Hepatocyte (in vitro differentiated cells): Measurements from ENCODE around the gene SPAG4. TPM values are rescaled to one million over a fixed set of nuclear protein-coding genes. Genes with fewer than 3 reads are reported as not detected.

Source experiments
- DNase-seq: peaks from one replicate; pipeline ENCODE4 v3.0.0-alpha.2; 2016; ENCODE audit warnings: low spot score
- H2AFZ ChIP-seq: fragments of 200-600 bp; sonication (generic); 2 replicates; pipeline ENCODE4 v1.6.0; 2016; ENCODE audit warnings: antibody characterized with exemption, mild to moderate bottlenecking
- H3K27ac ChIP-seq: fragments of 200-600 bp; sonication (generic); 2 replicates; pipeline ENCODE4 v1.5.1; 2016; ENCODE audit warnings: mild to moderate bottlenecking
- H3K27me3 ChIP-seq: fragments of 200-600 bp; sonication (generic); 2 replicates; pipeline ENCODE4 v1.6.1; 2016
- H3K36me3 ChIP-seq: fragments of 200-600 bp; sonication (generic); replicated peaks from 2 replicates; pipeline ENCODE4 v1.5.1; 2016; ENCODE audit warnings: low read depth; ENCODE audit not compliant: insufficient read depth
- H3K4me1 ChIP-seq: fragments of 200-600 bp; sonication (generic); 2 replicates; pipeline ENCODE4 v1.5.1; 2016; ENCODE audit warnings: mild to moderate bottlenecking, moderate library complexity; ENCODE audit not compliant: insufficient read depth
- H3K4me2 ChIP-seq: fragments of 200-600 bp; sonication (generic); 2 replicates; pipeline ENCODE4 v1.6.0; 2016
- H3K4me3 ChIP-seq: fragments of 200-600 bp; sonication (generic); 2 replicates; pipeline ENCODE4 v1.5.1; 2016; ENCODE audit warnings: mild to moderate bottlenecking
- H3K79me2 ChIP-seq: fragments of 200-600 bp; sonication (generic); 2 replicates; pipeline ENCODE4 v1.6.0; 2017; ENCODE audit warnings: mild to moderate bottlenecking
- H3K9me2 ChIP-seq: fragments of 200-600 bp; sonication (generic); replicated peaks from 2 replicates; pipeline ENCODE4 v1.6.0; 2017; ENCODE audit warnings: mild to moderate bottlenecking; ENCODE audit not compliant: insufficient read depth
- H3K9me3 ChIP-seq: fragments of 200-600 bp; sonication (generic); 2 replicates; pipeline ENCODE4 v1.5.1; 2016; ENCODE audit warnings: low read depth, mild to moderate bottlenecking
- H4K20me1 ChIP-seq: fragments of 200-600 bp; sonication (generic); 2 replicates; pipeline ENCODE4 v1.6.0; 2016; ENCODE audit warnings: mild to moderate bottlenecking; ENCODE audit not compliant: insufficient read depth, poor library complexity, severe bottlenecking
- EZH2 ChIP-seq: fragments of 200-600 bp; sonication (generic); IDR thresholded peaks from 2 replicates; pipeline ENCODE4 v1.6.1; 2016; ENCODE audit warnings: antibody characterized with exemption, mild to moderate bottlenecking, borderline replicate concordance
- EZH2phosphoT487 ChIP-seq: fragments of 200-600 bp; sonication (generic); IDR thresholded peaks from one replicate; pipeline ENCODE4 v1.6.1; 2018; ENCODE audit warnings: antibody characterized with exemption, mild to moderate bottlenecking, low read depth, moderate library complexity; ENCODE audit not compliant: unreplicated experiment, severe bottlenecking
- WGBS: methylation state at CpG from one replicate; pipeline ENCODE4 v1.1.6; 2016; ENCODE audit warnings: low lambda C conversion rate; ENCODE audit errors: missing lambda C conversion rate; 5-methylcytosine and 5-hydroxymethylcytosine counted together
- polyA plus RNA-seq: library from polyadenylated mRNA; unstranded; fragments of >200 nt; fragmentation: Nextera tagmentation; extraction: Ambion mirVana; gene quantifications from 2 replicates; pipeline ENCODE4 v1.2.1, GENCODE V29; 2016
- total RNA-seq: library from RNA; depleted of rRNA; stranded (reverse); fragments of >200 nt; gene quantifications from 2 replicates; pipeline ENCODE4 v1.2.3, GENCODE V29; 2014
- TF ChIP-seq, protein P1 (sequence below): fragments of 200-600 bp; sonication (generic); IDR thresholded peaks from 2 replicates; pipeline ENCODE4 v1.5.1; 2016; ENCODE audit warnings: antibody characterized with exemption, mild to moderate bottlenecking; ENCODE audit not compliant: poor library complexity

The SPAG4 gene
- total and polyA plus RNA-seq, 2 experiments from 2014 or later: 6.6 to 7.9 TPM

DNA sequence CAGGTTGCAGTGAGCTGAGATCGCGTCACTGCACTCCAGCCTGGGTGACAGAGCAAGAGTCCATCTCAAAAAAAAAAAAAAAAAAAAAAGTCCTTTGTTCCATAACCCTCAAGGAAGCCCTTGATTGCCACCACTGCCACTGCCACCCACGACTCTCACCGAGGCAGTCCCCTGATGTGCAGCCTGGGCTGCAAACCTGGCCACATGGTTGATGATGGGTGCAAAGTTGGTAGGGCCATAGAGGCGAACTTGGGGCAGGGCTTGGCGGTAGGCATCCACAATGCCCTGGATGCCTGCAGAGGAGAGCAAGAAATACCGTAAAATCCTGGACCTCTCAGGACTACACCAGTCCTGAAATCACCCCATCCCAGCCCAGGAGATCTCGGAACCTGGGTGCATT is 11.5 kb downstream of the SPAG4 start:
- no peaks in the 10 kb centered on the region for H4K20me1 ChIP-seq

DNA sequence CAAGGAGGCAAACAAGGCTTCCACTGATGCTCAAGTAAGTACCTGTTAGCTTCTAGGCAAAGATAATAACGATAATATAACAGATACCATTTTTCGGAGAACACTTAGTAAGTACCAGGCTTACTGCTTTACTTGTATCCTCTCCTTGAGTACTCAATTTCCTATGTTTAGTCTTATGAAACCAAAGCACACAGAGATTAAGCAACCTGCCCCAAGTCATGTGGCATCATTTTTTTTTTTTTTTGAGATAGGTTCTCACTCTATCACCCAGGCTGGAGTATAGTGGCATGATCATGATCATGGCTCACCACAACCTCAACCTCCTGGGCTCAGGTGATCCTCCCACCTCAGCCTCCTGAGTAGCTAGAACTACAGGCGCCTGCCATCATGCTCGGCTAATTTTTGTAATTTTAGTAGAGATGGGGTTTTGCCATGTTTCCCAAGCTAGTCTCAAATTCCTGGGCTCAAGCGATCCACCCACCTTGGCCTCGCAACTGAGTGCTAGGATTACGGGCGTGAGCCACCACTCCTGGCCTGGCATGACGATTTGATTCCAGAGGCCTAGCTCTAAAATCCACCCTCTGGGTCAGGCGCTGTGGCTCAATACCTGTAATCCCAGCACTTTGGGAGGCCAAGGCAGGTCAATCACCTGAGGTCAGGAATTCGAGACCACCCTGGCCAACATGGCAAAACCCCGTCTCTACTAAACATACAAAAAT is 14.0 kb downstream of the SPAG4 start:
- H3K36me3 ChIP-seq: peaks cover 4% of the 10 kb centered on the region
- WGBS: 97% methylated on average over 12 of the region's 12 CpGs
- H3K4me2 ChIP-seq: no peak overlapping the region
- peaks cover 3% of the 10 kb centered on the region for H4K20me1 ChIP-seq
- H3K27me3 ChIP-seq: no peaks in the 10 kb centered on the region
- H3K9me2 ChIP-seq: no peaks in the 10 kb centered on the region
- no peaks in the 10 kb centered on the region for H3K4me1 ChIP-seq
- H2AFZ ChIP-seq: no peak overlapping the region
- DNase-seq: no peak
- TF ChIP-seq EZH2 (no peak), EZH2phosphoT487 (no peak)
- TF ChIP-seq, protein P1, sequence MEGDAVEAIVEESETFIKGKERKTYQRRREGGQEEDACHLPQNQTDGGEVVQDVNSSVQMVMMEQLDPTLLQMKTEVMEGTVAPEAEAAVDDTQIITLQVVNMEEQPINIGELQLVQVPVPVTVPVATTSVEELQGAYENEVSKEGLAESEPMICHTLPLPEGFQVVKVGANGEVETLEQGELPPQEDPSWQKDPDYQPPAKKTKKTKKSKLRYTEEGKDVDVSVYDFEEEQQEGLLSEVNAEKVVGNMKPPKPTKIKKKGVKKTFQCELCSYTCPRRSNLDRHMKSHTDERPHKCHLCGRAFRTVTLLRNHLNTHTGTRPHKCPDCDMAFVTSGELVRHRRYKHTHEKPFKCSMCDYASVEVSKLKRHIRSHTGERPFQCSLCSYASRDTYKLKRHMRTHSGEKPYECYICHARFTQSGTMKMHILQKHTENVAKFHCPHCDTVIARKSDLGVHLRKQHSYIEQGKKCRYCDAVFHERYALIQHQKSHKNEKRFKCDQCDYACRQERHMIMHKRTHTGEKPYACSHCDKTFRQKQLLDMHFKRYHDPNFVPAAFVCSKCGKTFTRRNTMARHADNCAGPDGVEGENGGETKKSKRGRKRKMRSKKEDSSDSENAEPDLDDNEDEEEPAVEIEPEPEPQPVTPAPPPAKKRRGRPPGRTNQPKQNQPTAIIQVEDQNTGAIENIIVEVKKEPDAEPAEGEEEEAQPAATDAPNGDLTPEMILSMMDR: no peak
- no peak overlapping the region for H3K27ac ChIP-seq
- H3K79me2 ChIP-seq: peaks cover 9% of the 10 kb centered on the region
- H3K4me3 ChIP-seq: no peak overlapping the region
- no peaks in the 10 kb centered on the region for H3K9me3 ChIP-seq

More for the DNA sequence above, 11.5 kb downstream of the SPAG4 start:
- Histone ChIP-seq H3K4me2 (no peak overlapping the region), H3K79me2 (no peaks in the 10 kb centered on the region), H3K36me3 (peaks cover 4% of the 10 kb centered on the region), H3K27me3 (no peaks in the 10 kb centered on the region), H3K4me1 (no peaks in the 10 kb centered on the region), H3K9me3 (no peaks in the 10 kb centered on the region), H3K4me3 (no peak overlapping the region), H3K27ac (no peak overlapping the region), H3K9me2 (no peaks in the 10 kb centered on the region), H2AFZ (no peak overlapping the region)
- TF ChIP-seq, protein P1: no peak
- TF ChIP-seq EZH2phosphoT487 (no peak), EZH2 (no peak)
- 98% methylated on average over 8 of the region's 8 CpGs for WGBS
- no peak for DNase-seq

DNA sequence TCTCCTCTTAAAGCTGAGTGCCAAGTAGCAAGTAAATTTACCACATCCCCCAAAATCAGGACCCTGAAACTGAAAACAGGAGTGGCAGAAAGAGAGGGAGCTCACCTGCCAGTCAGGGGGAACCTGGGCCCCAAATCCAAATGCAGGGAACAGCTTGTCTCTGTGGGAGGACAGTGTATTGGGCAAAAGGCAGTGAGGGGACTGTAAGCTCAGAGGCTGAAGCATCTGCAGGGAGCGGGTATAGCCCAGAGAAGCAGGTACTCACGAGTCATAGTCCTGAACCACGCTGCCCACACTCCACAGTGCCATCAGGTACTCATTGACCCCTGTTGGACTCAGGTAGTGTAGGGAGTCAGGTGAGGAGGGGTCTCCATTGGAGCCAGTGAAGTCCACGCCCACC is 15.0 kb downstream of the SPAG4 start:
- Histone ChIP-seq H3K4me1 (no peaks in the 10 kb centered on the region), H3K4me3 (no peak overlapping the region), H3K27ac (no peak overlapping the region), H2AFZ (no peak overlapping the region), H3K36me3 (peaks cover 4% of the 10 kb centered on the region), H3K27me3 (no peaks in the 10 kb centered on the region), H3K4me2 (no peak overlapping the region), H3K9me3 (no peaks in the 10 kb centered on the region), H3K9me2 (no peaks in the 10 kb centered on the region), H4K20me1 (peaks cover 13% of the 10 kb centered on the region), H3K79me2 (peaks cover 20% of the 10 kb centered on the region)
- WGBS: 98% methylated on average over 4 of the region's 4 CpGs
- TF ChIP-seq, protein P1: no peak
- no peak for TF ChIP-seq EZH2phosphoT487
- no peak for TF ChIP-seq EZH2
- DNase-seq: no peak
